DMS 273 (cell line): ENCODE measurements around the gene GIT2.

Experiments
- DNase-seq: peaks from one replicate; lab custom pipeline; 2025; ENCODE audit not compliant: unreplicated experiment; lab: John Stamatoyannopoulos, UW

Gene GIT2

DNA sequence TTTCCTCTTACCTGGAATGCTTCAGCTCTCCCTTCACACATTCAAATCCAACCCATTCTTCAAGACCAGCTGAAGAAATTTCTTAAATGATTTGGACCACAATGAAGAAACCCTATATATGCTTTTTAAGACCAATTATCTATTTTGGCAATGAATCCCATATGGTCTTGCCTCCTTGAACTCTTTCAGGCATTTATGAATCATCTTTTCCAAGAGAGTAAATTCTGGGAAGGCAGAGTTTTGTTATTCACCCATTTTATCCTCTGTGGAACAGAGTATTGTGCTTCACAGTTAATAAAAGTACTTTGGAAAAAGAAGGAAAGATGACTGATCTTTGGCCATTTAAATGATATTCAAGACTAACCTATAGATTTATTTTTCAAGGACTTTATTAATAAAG is 14.0 kb downstream of the GIT2 start:
- no peak for DNase-seq

DNA sequence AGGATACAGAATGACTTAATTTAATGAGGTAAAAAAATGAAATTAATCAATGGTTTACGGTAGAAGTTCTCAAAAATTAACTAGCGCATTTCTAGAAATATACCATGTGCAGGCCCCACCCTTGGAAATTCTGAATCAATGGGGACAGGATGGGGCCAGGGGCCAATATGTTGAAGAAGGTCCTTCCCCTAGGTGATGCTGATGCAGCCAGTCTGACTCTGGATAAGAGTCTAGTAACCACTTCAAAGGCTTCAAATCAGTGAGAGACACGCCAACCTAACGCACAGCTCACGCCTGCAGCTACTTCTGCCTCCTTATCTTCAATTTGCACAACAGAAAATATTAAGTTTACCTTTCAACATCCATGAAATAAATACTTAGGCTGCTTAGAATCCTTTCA is 14.9 kb downstream of the GIT2 start:
- no peak for DNase-seq

DNA sequence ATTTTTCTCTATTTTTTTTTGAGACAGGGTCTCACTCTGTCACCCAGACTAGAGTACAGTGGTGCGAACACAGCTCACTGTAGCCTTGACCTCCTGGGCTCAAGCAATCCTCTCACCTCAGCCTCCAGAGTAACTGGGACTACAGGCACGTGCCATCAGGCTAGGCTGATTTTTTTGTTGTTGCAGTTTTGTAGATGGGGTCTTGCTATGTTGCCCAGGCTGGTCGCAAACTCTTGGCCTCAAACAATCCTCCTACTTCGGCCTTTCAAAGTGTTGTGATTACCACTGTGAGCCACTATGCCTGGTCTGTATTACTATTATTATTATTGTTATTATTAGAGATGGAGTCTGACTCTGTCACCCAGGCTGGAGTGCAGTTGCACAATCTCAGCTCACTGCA is 23.3 kb downstream of the GIT2 start:
- DNase-seq = no peak

DNA sequence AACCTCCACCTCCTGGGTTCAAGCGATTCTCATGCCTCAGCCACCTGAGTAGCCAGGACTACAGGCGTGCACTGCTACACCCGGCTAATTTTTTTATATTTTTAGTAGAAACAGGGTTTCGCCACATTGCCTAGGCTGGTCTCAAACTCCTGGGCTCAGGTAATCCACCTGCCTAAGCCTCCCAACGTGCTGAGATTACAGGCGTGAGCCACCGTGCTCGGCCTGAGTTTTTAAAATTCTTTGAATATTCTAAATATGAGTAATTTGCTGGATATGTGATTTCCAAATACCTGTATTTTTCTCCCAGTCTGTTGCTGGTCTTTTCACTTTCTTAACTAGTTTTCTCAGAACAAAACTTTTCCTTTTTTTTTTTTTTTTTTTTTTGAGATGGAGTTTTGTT is 27.4 kb downstream of the GIT2 start:
- no peak for DNase-seq

DNA sequence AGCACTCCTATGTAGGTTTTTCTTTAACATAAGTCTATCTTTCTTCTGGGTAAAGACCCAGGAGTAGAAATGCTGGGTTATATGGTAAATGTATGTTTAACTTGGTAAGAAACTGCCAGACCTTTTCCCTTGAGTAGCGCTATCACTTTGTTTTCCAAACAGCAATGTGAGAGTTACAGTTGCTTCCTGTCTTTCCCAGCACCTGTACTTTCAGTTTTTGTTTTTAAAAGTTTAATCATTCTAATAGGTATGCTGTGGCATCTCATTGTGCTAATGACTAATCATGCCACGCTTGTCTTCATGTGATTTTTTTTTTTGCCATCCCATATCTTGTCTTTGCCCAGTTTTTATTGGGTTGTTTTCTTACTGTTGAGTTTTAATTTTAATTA is 28.1 kb downstream of the GIT2 start:
- no peak for DNase-seq

DNA sequence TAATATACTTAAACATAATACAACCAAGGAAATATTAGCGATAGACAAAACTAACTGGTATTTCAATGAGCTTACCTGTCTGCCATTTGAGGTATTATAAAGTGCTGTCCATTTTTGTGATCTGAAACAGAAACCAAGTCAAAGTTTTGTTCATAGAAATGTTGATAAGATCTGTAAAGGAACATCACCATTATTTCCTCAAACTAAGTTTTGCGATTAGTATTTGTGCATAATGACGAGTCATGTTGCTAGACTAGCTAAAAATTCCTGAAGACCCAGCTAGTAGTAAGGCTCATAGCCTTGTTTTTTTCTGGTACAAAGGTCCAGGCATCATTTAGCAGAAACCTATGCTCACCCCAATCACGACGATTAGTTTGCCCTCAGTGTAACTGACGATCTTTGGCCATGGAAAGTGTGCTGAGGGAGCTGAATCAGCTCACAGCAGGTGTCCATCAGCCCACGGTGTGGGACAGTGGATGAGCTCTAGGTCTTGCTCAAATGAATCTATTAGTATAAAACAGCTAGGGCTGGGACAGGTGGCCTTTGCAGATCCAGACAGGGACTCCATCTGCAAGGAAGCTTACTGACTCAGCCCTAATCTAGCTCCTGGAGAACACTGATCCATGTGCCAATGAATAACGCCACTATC is 28.7 kb downstream of the GIT2 start:
- no peak for DNase-seq

DNA sequence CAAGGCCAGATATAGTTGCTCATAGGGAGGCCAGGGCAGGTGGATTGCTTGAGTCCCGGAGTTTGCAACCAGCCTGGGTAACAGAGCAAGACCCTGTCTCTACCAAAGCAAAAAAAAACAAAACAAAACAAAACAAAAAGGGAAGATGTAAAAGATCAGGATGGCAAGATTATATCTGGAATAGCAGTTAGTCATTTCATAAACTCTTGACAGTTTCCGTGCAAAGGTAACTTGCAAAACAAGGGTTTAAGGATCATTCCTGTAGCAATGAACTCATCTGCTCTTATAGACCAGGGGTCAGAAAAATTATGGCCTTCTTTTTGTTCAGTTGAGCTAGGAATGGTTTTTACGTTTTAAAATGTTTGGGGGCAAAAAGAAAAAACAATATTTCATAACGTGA is 29.6 kb downstream of the GIT2 start:
- DNase-seq = no peak

DNA sequence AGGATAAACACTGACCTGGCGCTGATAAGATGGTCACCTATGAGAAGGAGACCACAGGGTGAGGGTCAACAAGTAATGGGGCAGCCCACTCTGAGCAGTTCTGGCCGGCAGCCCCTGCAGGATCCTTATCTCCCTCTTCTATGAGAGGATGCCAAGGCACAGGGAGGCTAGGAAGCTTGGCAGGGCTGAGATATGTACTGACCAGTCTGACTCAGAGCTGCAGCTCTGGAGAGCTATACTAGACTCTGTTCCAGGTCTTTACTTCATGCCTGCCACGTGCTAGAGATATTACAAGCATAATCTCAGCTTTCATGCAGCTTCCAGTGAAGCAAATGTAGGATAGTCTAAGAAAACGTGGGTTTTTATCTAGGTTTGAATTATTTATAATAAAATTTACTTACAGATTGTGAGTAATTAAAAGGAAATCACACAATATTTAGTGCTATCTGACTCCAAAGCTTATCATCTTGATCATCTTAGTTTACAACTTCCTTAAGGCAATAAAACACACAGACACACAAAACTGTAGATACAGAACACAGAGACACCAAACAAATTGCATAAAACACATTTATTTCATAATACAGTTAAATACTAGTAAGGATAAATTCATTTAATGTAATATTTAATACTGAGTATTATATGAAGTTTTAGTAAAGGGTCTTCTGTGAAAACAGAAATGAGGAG is 32.3 kb downstream of the GIT2 start:
- DNase-seq = no peak

DNA sequence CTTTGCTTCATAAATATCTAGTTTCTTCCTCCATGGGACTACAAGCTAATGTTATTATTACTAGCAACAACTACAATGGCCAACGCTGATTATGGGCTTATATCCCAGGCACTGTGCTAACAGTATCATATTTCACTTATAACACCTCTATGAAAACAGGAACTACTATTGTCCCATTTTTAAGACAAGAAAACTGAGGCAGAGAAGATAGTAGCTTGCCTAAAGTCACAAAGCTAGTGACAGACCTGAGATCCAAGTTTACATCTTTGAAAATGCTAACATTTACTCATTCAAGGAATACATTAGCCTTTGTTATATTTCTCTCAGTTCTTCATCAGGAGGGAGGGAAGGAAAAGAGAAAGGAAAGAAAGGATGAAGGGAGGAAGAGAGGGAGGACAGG is 32.8 kb downstream of the GIT2 start:
- no peak for DNase-seq

DNA sequence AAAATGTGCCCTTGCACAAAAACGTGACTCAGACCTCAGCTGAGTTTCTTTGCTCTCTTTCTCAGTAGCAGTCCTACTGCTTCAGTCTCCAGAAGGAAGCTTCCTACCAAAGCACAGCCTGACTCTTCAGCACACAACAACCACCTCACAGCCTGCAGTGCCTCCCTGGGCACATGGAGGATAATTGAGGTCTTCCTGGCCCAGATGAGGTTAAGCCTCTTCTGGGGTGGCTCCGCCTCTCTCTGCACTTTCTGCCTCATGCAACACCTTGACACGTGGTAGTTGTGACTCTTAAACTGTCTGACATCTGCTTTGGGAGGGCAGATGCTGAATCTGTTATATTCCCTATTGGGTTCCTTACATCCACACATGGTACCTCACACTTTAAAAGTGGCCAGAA is 33.8 kb downstream of the GIT2 start:
- peak; percentile 64 for DNase-seq

DNA sequence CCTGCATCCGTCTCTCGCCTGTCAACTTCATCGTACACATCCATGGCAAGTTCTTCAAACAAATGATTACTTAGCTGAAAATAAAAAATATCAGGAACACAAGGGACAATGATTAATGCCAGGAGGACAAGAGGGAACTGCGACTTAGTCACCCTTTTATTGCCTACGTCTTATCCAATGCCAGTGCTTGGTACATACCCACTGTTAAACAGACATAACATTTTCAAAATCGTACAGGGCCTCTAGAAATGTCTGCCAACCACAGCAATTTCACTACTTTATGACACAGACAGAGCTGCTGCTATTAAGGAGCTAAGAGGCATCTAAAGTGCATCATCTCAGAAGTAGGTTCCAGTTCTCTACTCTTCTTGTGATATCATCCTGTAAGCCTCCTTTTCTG is 34.6 kb downstream of the GIT2 start:
- no peak for DNase-seq

DNA sequence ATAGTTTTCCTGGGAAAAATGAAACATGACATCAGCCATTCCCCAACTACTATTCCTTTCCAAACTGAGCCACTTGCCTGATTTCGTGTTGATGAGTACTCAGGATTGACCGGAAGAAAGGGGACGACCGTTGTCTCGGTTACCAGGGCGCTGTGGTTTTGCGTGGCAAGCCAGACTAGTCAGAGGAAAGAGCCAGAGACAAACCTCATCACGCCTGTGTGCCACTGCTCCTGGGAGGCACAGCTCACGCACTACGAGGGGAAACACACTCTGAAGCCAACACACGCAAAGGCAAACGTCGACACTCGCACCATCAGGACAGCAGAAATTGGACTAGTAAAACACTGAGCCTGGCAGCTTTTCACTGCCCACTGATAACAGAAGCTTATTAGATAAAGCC is 35.0 kb downstream of the GIT2 start:
- DNase-seq = no peak

DNA sequence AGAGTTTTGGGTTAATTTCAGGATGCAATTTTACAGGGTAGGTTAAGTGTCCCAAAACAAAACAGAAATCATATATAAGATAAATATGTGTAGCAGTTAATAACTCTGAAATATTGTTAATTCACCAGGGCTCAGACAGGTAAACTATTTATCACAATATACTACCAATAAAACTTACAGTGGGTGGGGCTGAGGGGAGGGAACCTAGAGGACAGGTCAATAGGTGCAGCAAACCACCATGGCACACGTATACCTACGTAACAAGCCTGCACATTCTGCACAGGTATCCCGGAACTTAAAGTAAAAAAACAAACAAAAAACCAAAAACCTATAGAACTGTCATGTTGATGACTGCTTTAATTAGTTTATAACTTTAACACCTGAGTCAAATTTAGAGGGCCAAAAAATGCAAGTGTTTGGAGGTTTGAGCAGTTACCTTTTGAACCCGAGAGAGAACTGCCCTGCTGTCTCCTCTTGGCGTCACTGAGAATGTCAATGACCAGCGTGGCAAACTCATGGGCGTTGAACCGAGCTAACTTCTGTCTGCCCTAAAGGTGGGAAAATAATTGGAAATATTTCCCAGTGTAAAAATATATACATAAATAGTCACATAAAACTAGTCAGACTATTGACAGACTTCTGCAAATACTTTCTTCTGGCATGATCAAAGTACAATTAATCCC is 36.6 kb downstream of the GIT2 start:
- DNase-seq = no peak

DNA sequence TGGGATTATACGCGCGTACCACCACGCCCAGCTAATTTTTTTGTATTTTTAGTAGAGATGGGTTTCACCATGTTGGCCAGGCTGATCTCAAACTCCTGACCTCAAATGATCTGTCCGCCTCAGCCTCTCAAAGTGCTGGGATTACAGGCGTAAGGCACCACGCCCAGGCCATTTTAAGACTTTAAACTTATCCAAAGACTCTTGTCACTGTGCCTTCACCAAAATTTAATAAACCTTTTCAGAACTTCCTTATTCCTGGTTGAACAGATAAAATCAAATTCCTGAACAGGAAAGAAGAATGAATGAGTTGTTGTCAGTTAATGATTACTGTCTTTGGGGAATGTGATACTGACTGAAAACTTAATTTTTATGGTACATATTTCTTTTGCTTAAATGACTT is 37.8 kb downstream of the GIT2 start:
- no peak for DNase-seq

DNA sequence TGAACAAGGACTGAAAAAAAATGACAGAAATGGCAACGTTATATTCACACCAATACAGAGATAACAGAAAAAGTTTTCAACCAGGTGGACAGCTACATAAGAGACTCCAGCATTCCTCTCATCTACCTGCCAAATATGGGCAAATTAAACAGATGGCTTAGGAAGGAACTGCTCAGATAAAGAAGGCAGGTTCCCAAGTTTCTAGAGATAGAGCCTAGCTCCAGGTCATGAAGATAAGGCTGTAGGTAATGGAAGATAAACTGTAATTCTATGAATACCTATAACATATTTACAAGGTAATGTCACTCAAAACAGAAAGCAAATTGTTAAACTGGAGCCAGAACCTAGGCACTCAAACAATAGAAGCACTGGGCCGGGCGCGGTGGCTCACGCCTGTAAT is 42.5 kb downstream of the GIT2 start:
- no peak for DNase-seq

DNA sequence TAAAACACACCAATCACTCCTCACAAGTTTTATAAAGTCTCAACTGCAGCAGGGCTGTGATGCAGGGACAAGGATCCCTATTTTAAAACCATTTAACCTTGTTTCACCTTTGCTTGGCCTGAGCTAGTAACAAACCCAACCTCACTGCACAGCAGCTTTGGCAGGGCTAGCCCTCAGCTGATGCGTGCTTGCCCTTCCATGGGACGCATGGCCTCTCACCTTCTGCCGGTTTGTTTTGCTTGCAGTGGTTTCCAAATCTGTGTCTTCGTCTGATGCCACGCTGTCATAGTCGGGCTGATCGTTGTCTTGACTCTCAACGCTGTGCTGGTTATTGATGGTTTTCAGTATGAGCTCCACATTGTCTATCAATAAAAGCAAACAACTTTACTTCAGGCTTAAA is 43.3 kb downstream of the GIT2 start:
- DNase-seq = no peak

DNA sequence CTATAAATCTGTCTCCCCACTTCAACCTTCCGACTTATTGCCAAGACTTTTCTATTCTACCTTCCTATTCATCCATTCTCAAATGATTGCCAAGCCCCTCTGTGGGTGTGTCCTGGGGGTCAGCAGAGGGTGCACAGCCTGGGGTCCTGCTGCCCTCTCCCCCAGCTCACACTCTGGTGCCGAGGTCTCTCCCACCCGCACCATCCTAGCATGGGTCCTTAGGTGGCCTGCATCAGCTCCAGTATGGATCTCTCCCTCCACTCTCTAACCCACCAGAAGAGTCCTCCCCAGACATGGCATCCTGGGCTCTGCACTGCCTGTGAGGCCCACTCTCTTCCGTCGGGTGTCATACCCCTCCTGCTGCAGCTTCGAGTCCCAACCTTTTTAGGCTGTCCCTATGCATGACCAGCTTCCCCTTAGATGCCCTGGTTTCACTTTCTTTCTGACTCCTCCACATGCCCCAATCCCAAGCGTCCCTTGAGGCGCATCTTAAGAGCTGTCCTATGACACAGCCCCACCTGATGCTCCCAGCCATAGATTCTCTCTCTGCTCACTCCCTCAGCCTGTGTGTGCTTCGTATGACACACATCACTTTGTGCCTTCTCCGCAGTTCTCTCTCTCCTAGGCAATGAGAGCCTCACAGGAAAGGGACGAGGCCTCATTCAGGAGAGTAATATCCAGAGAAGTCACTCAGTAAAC is 43.9 kb downstream of the GIT2 start:
- DNase-seq = no peak

DNA sequence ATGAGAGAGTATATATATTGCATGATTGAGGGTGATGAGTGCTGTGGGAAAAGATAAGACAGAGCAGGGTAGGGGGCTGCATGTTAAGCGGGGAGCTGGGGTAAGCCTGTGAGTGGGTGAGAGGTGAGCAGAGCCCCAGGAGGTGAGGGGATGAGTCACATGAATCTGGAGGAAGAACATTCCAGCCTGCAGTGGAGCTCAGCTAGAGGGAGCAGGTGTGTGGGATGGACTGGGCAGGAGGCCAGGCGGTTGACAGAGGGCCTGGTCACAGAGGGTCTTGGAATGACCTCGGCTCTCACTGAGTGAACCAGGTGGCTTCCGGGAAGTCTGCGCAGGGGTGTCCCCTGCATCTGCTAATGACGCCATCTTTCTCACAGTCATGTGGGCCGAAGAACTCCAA is 44.4 kb downstream of the GIT2 start:
- peak; percentile 48 for DNase-seq

DNA sequence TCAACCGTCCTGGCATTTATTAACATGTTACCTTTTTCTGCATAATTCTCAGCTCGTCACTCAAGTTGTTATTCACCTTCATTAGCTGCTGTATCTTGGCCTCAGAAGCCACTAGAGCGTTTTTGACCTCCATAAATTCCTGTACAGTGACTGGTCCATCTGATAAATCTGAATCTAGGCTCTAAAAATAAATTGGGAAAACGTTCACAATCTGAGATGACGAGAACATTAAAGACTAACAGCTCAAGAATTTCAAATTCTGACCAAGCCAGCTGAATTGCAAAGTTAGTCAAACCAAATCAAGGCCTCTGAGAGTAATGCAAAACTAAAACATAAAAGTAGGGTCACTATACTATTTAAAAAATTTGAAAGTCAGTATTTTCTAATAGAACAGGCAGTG is 45.0 kb downstream of the GIT2 start:
- no peak for DNase-seq

DNA sequence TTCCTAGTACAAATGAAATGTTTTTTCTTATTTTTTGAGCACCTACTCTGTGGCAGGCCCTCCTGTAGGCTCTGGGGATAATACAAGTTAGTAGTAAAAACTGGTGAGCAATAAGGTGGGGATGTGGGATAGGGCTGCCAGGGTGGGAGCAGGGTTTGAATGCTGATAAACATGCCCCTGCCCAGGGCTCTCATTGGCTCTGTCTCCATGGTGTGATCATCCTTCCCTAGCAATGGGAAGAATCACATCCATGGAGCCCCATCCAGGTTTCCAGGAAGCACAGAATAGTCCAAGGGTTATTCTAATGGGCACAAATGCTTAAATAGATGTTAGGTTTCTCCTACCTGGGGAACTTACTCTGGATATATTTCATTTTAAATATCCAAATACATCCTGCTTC is 45.5 kb downstream of the GIT2 start:
- DNase-seq = no peak

DNA sequence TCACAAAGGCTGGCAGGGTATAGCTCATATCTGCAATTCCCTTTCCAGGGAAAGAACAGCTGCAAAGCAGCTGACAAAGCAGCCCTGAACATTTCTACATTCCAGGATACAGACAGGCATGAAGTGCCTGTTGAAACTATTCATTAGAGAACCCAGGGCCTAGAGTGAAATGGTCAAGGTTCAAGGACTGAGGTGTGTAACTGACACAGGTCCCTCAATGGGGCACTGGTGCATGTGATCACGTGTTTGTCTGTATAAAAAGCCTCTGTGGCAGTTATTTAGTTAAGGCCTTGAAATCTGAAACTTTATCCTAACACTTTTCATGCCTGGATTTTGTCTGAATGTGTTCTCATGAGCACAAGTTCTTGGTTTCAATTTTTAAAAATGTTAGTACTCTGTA is 47.1 kb downstream of the GIT2 start:
- no peak for DNase-seq

DNA sequence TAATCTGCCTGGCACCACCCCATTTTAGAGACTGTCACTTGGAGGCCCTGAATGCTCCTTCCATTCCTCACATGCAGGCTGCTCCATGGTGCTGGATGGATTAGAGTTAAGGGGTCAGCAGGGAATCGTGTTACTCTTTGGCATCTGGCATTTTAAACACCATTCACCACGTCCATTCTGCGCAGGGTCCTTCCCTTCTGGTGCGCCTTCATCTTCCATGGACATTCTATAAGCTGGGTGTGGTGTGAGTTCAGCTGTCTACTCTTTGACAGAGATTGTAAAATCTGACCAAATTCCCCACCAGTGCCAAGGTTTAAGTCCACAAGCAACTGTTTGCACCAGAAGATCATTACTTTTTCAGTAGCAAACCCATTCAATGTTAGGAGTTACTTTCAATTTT is 47.8 kb downstream of the GIT2 start:
- no peak for DNase-seq
